ENCODE results near the gene LUM. TPM values are rescaled to one million over a fixed set of nuclear protein-coding genes. Genes with fewer than 3 reads are reported as not detected.
"Not testable (repeated sequence)": the region's sequence is repeated elsewhere in the genome, so short reads cannot be mapped to it uniquely, and the experiment has no call there.

Gene LUM
- total and polyA plus RNA-seq, 4 donors, result 3.7 to 22.3 (median 13.8) TPM

DNA sequence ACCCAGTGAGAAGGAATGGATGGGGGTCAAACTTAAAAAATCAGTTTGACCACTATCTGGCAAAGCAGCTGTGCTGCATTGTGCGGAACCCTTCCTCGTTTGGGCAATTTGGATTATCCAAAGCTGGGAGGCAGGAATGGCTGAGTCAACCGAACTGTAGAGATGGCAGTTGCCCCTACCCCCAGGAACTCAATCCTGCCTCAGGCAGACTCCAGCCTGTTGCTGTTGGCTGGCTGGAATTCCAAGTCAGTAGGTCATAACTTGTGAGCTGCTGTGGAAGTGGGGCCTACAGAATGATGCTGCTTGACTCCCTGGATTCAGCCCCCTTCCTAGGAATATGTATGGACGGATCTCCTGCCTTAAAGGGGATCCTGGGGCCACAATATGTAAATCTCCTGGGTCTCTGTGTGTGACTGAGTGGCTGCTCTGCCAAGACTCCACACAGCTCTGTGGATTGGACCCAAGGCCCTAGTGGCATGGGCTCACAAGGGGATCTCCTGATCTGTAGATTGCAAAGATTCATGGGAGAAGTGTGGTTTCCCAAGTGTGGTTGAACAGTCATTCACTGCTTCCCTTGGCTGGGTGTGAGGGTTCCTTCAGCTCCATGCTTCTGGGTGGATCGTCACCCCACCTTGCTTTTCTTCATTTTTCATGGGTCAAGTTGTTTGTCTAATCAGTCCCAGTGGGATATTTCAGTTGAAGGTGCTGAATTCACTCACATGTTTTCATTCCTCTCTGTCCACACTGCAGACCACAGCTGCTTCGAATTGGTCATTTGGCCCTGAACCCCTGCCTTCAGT is 19.2 kb downstream of the LUM start:
- TF ChIP-seq, protein P1, sequence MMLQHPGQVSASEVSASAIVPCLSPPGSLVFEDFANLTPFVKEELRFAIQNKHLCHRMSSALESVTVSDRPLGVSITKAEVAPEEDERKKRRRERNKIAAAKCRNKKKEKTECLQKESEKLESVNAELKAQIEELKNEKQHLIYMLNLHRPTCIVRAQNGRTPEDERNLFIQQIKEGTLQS (IDR thresholded peaks at IDR 0.05), result no peak
- no peak for TF ChIP-seq HNF4G (IDR thresholded peaks at IDR 0.05)
- TF ChIP-seq FOXA2 (IDR thresholded peaks at IDR 0.05), result no peak
- TF ChIP-seq, protein P2, sequence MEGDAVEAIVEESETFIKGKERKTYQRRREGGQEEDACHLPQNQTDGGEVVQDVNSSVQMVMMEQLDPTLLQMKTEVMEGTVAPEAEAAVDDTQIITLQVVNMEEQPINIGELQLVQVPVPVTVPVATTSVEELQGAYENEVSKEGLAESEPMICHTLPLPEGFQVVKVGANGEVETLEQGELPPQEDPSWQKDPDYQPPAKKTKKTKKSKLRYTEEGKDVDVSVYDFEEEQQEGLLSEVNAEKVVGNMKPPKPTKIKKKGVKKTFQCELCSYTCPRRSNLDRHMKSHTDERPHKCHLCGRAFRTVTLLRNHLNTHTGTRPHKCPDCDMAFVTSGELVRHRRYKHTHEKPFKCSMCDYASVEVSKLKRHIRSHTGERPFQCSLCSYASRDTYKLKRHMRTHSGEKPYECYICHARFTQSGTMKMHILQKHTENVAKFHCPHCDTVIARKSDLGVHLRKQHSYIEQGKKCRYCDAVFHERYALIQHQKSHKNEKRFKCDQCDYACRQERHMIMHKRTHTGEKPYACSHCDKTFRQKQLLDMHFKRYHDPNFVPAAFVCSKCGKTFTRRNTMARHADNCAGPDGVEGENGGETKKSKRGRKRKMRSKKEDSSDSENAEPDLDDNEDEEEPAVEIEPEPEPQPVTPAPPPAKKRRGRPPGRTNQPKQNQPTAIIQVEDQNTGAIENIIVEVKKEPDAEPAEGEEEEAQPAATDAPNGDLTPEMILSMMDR (IDR thresholded peaks at IDR 0.05; ENCODE audit: low read depth, low read length, missing input control), result no peak
- TF ChIP-seq RXRA (IDR thresholded peaks at IDR 0.05), result no peak
- TF ChIP-seq YY1 (IDR thresholded peaks at IDR 0.05), result no peak
- TF ChIP-seq, protein P3, sequence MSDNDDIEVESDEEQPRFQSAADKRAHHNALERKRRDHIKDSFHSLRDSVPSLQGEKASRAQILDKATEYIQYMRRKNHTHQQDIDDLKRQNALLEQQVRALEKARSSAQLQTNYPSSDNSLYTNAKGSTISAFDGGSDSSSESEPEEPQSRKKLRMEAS (IDR thresholded peaks at IDR 0.05), result no peak
- no peak for TF ChIP-seq GABPA (IDR thresholded peaks at IDR 0.05 in 1 of 2, conservative IDR thresholded peaks at IDR 0.05 in 1 of 2)
- TF ChIP-seq, protein P4, sequence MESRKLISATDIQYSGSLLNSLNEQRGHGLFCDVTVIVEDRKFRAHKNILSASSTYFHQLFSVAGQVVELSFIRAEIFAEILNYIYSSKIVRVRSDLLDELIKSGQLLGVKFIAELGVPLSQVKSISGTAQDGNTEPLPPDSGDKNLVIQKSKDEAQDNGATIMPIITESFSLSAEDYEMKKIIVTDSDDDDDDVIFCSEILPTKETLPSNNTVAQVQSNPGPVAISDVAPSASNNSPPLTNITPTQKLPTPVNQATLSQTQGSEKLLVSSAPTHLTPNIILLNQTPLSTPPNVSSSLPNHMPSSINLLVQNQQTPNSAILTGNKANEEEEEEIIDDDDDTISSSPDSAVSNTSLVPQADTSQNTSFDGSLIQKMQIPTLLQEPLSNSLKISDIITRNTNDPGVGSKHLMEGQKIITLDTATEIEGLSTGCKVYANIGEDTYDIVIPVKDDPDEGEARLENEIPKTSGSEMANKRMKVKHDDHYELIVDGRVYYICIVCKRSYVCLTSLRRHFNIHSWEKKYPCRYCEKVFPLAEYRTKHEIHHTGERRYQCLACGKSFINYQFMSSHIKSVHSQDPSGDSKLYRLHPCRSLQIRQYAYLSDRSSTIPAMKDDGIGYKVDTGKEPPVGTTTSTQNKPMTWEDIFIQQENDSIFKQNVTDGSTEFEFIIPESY (IDR thresholded peaks at IDR 0.05), result no peak
- no peak for TF ChIP-seq FOXA1 (IDR thresholded peaks at IDR 0.05)
- TF ChIP-seq RAD21 (IDR thresholded peaks at IDR 0.05), result no peak
- TF ChIP-seq EGR1 (IDR thresholded peaks at IDR 0.05; ENCODE audit: low read depth in 2 of 2), result no peak
- TF ChIP-seq JUND (IDR thresholded peaks at IDR 0.05), result no peak
- no peak for TF ChIP-seq NR2F2 (IDR thresholded peaks at IDR 0.05)
- TF ChIP-seq TAF1 (conservative IDR thresholded peaks at IDR 0.05), result no peak
- TF ChIP-seq HNF4A (conservative IDR thresholded peaks at IDR 0.05), result no peak
- TF ChIP-seq, protein P5, sequence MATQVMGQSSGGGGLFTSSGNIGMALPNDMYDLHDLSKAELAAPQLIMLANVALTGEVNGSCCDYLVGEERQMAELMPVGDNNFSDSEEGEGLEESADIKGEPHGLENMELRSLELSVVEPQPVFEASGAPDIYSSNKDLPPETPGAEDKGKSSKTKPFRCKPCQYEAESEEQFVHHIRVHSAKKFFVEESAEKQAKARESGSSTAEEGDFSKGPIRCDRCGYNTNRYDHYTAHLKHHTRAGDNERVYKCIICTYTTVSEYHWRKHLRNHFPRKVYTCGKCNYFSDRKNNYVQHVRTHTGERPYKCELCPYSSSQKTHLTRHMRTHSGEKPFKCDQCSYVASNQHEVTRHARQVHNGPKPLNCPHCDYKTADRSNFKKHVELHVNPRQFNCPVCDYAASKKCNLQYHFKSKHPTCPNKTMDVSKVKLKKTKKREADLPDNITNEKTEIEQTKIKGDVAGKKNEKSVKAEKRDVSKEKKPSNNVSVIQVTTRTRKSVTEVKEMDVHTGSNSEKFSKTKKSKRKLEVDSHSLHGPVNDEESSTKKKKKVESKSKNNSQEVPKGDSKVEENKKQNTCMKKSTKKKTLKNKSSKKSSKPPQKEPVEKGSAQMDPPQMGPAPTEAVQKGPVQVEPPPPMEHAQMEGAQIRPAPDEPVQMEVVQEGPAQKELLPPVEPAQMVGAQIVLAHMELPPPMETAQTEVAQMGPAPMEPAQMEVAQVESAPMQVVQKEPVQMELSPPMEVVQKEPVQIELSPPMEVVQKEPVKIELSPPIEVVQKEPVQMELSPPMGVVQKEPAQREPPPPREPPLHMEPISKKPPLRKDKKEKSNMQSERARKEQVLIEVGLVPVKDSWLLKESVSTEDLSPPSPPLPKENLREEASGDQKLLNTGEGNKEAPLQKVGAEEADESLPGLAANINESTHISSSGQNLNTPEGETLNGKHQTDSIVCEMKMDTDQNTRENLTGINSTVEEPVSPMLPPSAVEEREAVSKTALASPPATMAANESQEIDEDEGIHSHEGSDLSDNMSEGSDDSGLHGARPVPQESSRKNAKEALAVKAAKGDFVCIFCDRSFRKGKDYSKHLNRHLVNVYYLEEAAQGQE (IDR thresholded peaks at IDR 0.05), result no peak
- TF ChIP-seq SP1 (IDR thresholded peaks at IDR 0.05), result no peak
- Histone ChIP-seq H3K9ac (ENCODE audit: low read depth in 1 of 2, low read length in 2 of 2) (no peak overlapping the region), H3K27ac (ENCODE audit: low read depth in 1 of 2, low read length in 2 of 2) (no peak overlapping the region), H3K36me3 (ENCODE audit: control insufficient read depth in 4 of 4, insufficient read depth in 3 of 4, low read depth in 1 of 4, low read length in 3 of 4) (no peaks in the 10 kb centered on the region), H3K27me3 (ENCODE audit: control insufficient read depth in 4 of 4, insufficient read depth in 4 of 4, low read length in 3 of 4) (no peaks in the 10 kb centered on the region), H3K4me1 (ENCODE audit: control insufficient read depth in 4 of 4, insufficient read depth in 4 of 4, low read length in 3 of 4) (no peaks in the 10 kb centered on the region), H3K9me3 (ENCODE audit: control insufficient read depth in 4 of 4, low read length in 3 of 4) (peaks cover 0 to 9% (median under 1%) of the 10 kb centered on the region in 4 donors), H3K4me3 (ENCODE audit: low read depth in 1 of 3, low read length in 3 of 3) (no peak overlapping the region)
- WGBS, result 62% methylated on average over 6 of the region's 6 CpGs
- DNase-seq (ENCODE audit: low spot score), result no peak

DNA sequence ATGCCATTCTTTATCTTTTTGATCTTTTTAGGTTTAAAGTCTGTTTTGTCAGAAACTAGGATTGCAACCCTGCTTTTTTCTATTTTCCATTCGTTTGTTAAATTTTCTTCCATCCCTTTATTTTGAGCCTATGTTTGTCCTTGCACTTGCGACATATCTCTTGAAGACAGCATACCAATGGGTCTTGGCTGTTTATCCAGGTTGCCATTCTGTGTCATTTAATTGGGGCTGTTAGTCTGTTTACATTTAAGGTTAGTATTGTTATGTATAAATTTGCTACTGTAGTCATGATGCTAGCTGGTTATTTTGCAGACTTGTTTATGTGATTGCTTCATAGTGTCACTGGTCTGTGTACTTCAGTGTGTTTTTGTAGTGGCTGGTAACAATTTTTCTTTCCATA is 21.3 kb downstream of the LUM start:
- not testable (repeated sequence) for H3K4me1 ChIP-seq (ENCODE audit: control insufficient read depth in 4 of 4, insufficient read depth in 4 of 4, low read length in 3 of 4); H3K27ac ChIP-seq (ENCODE audit: low read depth in 1 of 2, low read length in 2 of 2); H3K9me3 ChIP-seq (ENCODE audit: control insufficient read depth in 4 of 4, low read length in 3 of 4); H3K9ac ChIP-seq (ENCODE audit: low read depth in 1 of 2, low read length in 2 of 2); H3K36me3 ChIP-seq (ENCODE audit: control insufficient read depth in 4 of 4, insufficient read depth in 3 of 4, low read depth in 1 of 4, low read length in 3 of 4); H3K4me3 ChIP-seq (ENCODE audit: low read depth in 1 of 3, low read length in 3 of 3); DNase-seq (ENCODE audit: low spot score); H3K27me3 ChIP-seq (ENCODE audit: control insufficient read depth in 4 of 4, insufficient read depth in 4 of 4, low read length in 3 of 4)
- WGBS, result 75% methylated on average over 2 of the region's 2 CpGs

All from liver (tissue), 9 donors.